Duodenal mucosa (tissue), 2 donors: ENCODE measurements around the gene SLC1A1.
"Not testable (repeated sequence)": the region's sequence is repeated elsewhere in the genome, so short reads cannot be mapped to it uniquely, and the experiment has no call there.

Experiments
- H3K27ac ChIP-seq: one replicate; pipeline ENCODE4 v1.7.0; 2013; ENCODE audit warnings: low read depth, low read length
- H3K27me3 ChIP-seq, 2 donors: one replicate each; pipeline ENCODE4 v1.7.0; 2013; ENCODE audit warnings: low read length in 2 of 2, control low read depth in 1 of 2; ENCODE audit not compliant: insufficient read depth in 2 of 2, control insufficient read depth in 1 of 2
- H3K36me3 ChIP-seq, 2 donors: one replicate each; pipeline ENCODE4 v1.7.0; 2013; ENCODE audit warnings: low read length in 2 of 2, control low read depth in 1 of 2; ENCODE audit not compliant: insufficient read depth in 2 of 2, control insufficient read depth in 1 of 2
- H3K4me1 ChIP-seq, 2 donors: one replicate each; pipeline ENCODE4 v1.7.0; 2013; ENCODE audit warnings: low read length in 2 of 2, control low read depth in 1 of 2; ENCODE audit not compliant: insufficient read depth in 2 of 2, control insufficient read depth in 1 of 2
- H3K4me3 ChIP-seq, 2 donors: one replicate each; pipeline ENCODE4 v1.7.0; 2013; ENCODE audit warnings: low read length in 2 of 2, low read depth in 1 of 2
- H3K9ac ChIP-seq, 2 donors: one replicate each; pipeline ENCODE4 v1.7.0; 2013; ENCODE audit warnings: low read length in 2 of 2, low read depth in 1 of 2
- H3K9me3 ChIP-seq, 2 donors: one replicate each; pipeline ENCODE4 v1.7.0; 2013; ENCODE audit warnings: low read length in 2 of 2, control low read depth in 1 of 2; ENCODE audit not compliant: control insufficient read depth in 1 of 2

SLC1A1 gene

GRCh38 chr9:4514252-4515128 is 24.2 kb downstream of the SLC1A1 start:
- Histone ChIP-seq H3K36me3 (no peaks in the 10 kb centered on the region), H3K9me3 (no peaks in the 10 kb centered on the region), H3K4me1 (peaks cover 6 to 17% of the 10 kb centered on the region in 2 donors), H3K27me3 (no peaks in the 10 kb centered on the region), H3K27ac (no peak overlapping the region), H3K4me3 (no peak overlapping the region), H3K9ac (no peak overlapping the region)

GRCh38 chr9:4515958-4516375 is 25.7 kb downstream of the SLC1A1 start:
- Histone ChIP-seq H3K9me3 (no peaks in the 10 kb centered on the region), H3K4me1 (peaks cover 0 to 7% of the 10 kb centered on the region in 2 donors), H3K9ac (no peak overlapping the region), H3K36me3 (no peaks in the 10 kb centered on the region), H3K4me3 (no peak overlapping the region), H3K27ac (no peak overlapping the region), H3K27me3 (no peaks in the 10 kb centered on the region)

GRCh38 chr9:4517274-4517673 is 27.0 kb downstream of the SLC1A1 start:
- no peak overlapping the region for H3K27ac ChIP-seq
- no peaks in the 10 kb centered on the region for H3K36me3 ChIP-seq
- H3K4me1 ChIP-seq: no peaks in the 10 kb centered on the region
- H3K4me3 ChIP-seq: no peak overlapping the region
- H3K27me3 ChIP-seq: no peaks in the 10 kb centered on the region
- no peaks in the 10 kb centered on the region for H3K9me3 ChIP-seq
- no peak overlapping the region for H3K9ac ChIP-seq

- no peaks in the 10 kb centered on the region for H3K4me1 ChIP-seq
- H3K27me3 ChIP-seq: no peaks in the 10 kb centered on the region
- H3K9ac ChIP-seq: no peak overlapping the region
- H3K4me3 ChIP-seq: no peak overlapping the region
- no peaks in the 10 kb centered on the region for H3K9me3 ChIP-seq
- H3K36me3 ChIP-seq: no peaks in the 10 kb centered on the region
- H3K27ac ChIP-seq: no peak overlapping the region
These were observed 29.3 kb downstream of the SLC1A1 start for GRCh38 chr9:4519604-4520003.

GRCh38 chr9:4520055-4520454 is 29.8 kb downstream of the SLC1A1 start:
- Histone ChIP-seq H3K27ac (no peak overlapping the region), H3K27me3 (no peaks in the 10 kb centered on the region), H3K9me3 (no peaks in the 10 kb centered on the region), H3K9ac (no peak overlapping the region), H3K36me3 (no peaks in the 10 kb centered on the region), H3K4me1 (no peaks in the 10 kb centered on the region), H3K4me3 (no peak overlapping the region)

GRCh38 chr9:4530375-4530774 is 40.1 kb downstream of the SLC1A1 start:
- H3K27ac ChIP-seq: no peak overlapping the region
- H3K4me1 ChIP-seq: peaks cover 0 to 4% of the 10 kb centered on the region in 2 donors

GRCh38 chr9:4530831-4531230 is 40.6 kb downstream of the SLC1A1 start:
- not testable (repeated sequence) for H3K27me3 ChIP-seq, H3K27ac ChIP-seq, H3K9me3 ChIP-seq, H3K9ac ChIP-seq, H3K4me1 ChIP-seq, H3K36me3 ChIP-seq, H3K4me3 ChIP-seq

More at GRCh38 chr9:4530375-4530774, 40.1 kb downstream of the SLC1A1 start:
- H3K27me3 ChIP-seq: no peaks in the 10 kb centered on the region
- peaks cover 4 to 6% of the 10 kb centered on the region in 2 donors for H3K9me3 ChIP-seq
- H3K36me3 ChIP-seq: peaks cover 0 to 7% of the 10 kb centered on the region in 2 donors
- H3K9ac ChIP-seq: no peak overlapping the region
- H3K4me3 ChIP-seq: no peak overlapping the region

- H3K27me3 ChIP-seq, H3K4me3 ChIP-seq, H3K9me3 ChIP-seq, H3K4me1 ChIP-seq, H3K36me3 ChIP-seq, H3K27ac ChIP-seq, H3K9ac ChIP-seq: not testable (repeated sequence)
These were observed 41.1 kb downstream of the SLC1A1 start for GRCh38 chr9:4531355-4531754.

GRCh38 chr9:4533881-4534280 is 43.6 kb downstream of the SLC1A1 start:
- not testable (repeated sequence) for H3K9me3 ChIP-seq, H3K36me3 ChIP-seq, H3K27ac ChIP-seq

GRCh38 chr9:4536196-4536595 is 45.9 kb downstream of the SLC1A1 start:
- not testable (repeated sequence) for H3K4me3 ChIP-seq, H3K9ac ChIP-seq, H3K27me3 ChIP-seq, H3K9me3 ChIP-seq, H3K27ac ChIP-seq, H3K36me3 ChIP-seq
- peaks cover 9 to 17% of the 10 kb centered on the region in 2 donors for H3K4me1 ChIP-seq

More at GRCh38 chr9:4533881-4534280, 43.6 kb downstream of the SLC1A1 start:
- H3K4me3 ChIP-seq, H3K9ac ChIP-seq, H3K27me3 ChIP-seq, H3K4me1 ChIP-seq: not testable (repeated sequence)
